Activated B cell treated with CpG ODN at 0.5 μM for 24 hours (primary cell): Measurements from ENCODE around the gene LENEP. TPM values are rescaled to one million over a fixed set of nuclear protein-coding genes. Genes with fewer than 3 reads are reported as not detected.

Source experiments
- ATAC-seq: fragments of 200-7000 bp; cut with Tn5 transposase; one replicate; pipeline ENCODE4 v1.10.0; 2021; ENCODE audit warnings: low read depth, mild to moderate bottlenecking, moderate library complexity
- CTCF ChIA-PET: fragments of 350-600 bp; sonication (Branson Sonifier 250); formaldehyde crosslinking; loops from one replicate; lab custom pipeline; 2021; ENCODE audit warnings: antibody characterized with exemption; lab: Charles Lee
- POLR2A ChIA-PET: fragments of 350-600 bp; sonication (Branson Sonifier 250); formaldehyde crosslinking; loops from one replicate; lab custom pipeline; 2021; ENCODE audit warnings: antibody characterized with exemption; lab: Charles Lee
- DNase-seq: peaks from one replicate; pipeline ENCODE4 v3.0.0; 2022
- H3K27ac Mint-ChIP-seq: one replicate; pipeline ENCODE4 v1.8.0; 2020; ENCODE audit warnings: mixed read lengths
- H3K27me3 Mint-ChIP-seq: one replicate; pipeline ENCODE4 v1.8.0; 2021; ENCODE audit warnings: mixed read lengths
- H3K36me3 Mint-ChIP-seq: one replicate; pipeline ENCODE4 v1.8.0; 2021; ENCODE audit warnings: low read depth, mixed read lengths
- H3K4me1 Mint-ChIP-seq: one replicate; pipeline ENCODE4 v1.8.0; 2021; ENCODE audit warnings: mixed read lengths
- H3K4me3 Mint-ChIP-seq: one replicate; pipeline ENCODE4 v1.8.0; 2020; ENCODE audit warnings: mild to moderate bottlenecking, mixed read lengths
- H3K9me3 Mint-ChIP-seq: one replicate; pipeline ENCODE4 v1.8.0; 2020; ENCODE audit warnings: mixed read lengths
- intact Hi-C: fragments of 100-400 bp; cut with micrococcal nuclease; formaldehyde crosslinking; loops from one replicate; pipeline ENCODE4 v1.15.1; 2024
- total RNA-seq: library from RNA; stranded (reverse); gene quantifications from 2 replicates; pipeline ENCODE4 v1.2.3, GENCODE V29; 2022
- TF ChIP-seq, protein P1 (sequence below): fragments of 200-600 bp; IDR thresholded peaks from one replicate; pipeline ENCODE4 v1.8.0; 2022; ENCODE audit warnings: antibody characterized with exemption, mild to moderate bottlenecking

Gene LENEP
- total RNA-seq, 1 donor from 2014 or later, result 1.8 TPM

GRCh38 chr1:155030243-155030795 is 36.9 kb downstream of the LENEP start:
- Mint-ChIP-seq H3K4me3 (no peak overlapping the region), H3K27ac (no peak overlapping the region), H3K27me3 (no peaks in the 10 kb centered on the region), H3K4me1 (no peaks in the 10 kb centered on the region), H3K36me3 (no peaks in the 10 kb centered on the region), H3K9me3 (no peaks in the 10 kb centered on the region)
- TF ChIP-seq, protein P1, sequence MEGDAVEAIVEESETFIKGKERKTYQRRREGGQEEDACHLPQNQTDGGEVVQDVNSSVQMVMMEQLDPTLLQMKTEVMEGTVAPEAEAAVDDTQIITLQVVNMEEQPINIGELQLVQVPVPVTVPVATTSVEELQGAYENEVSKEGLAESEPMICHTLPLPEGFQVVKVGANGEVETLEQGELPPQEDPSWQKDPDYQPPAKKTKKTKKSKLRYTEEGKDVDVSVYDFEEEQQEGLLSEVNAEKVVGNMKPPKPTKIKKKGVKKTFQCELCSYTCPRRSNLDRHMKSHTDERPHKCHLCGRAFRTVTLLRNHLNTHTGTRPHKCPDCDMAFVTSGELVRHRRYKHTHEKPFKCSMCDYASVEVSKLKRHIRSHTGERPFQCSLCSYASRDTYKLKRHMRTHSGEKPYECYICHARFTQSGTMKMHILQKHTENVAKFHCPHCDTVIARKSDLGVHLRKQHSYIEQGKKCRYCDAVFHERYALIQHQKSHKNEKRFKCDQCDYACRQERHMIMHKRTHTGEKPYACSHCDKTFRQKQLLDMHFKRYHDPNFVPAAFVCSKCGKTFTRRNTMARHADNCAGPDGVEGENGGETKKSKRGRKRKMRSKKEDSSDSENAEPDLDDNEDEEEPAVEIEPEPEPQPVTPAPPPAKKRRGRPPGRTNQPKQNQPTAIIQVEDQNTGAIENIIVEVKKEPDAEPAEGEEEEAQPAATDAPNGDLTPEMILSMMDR, result no peak
- ATAC-seq (no peak), DNase-seq (no peak)
- POLR2A ChIA-PET, result no interaction called here
- CTCF ChIA-PET, result no interaction called here
- intact Hi-C loops, result no loop called here

DNA sequence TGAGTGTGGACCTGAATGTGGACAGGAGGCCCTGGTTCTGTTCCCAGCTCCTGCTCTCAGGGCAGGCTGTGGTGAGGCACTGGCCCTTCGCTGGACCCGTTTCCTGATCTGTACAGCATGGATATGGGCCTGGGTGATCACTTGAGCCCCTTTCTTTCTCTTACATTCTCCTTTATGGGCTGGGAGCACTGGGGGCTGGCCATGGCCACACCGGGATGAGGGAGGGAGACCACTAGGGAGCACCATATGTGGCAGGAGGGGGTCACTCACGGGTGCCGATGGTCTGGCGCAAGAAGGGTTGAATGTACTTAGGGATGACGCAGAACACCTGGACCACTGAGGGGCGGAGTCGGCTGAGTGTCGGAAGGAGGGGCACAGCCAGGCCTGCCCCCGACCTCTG is 37.5 kb downstream of the LENEP start:
- no peaks in the 10 kb centered on the region for H3K27me3 Mint-ChIP-seq
- H3K36me3 Mint-ChIP-seq, result no peaks in the 10 kb centered on the region
- ChIA-PET CTCF (no interaction called here), POLR2A (interaction anchor here (0.6 kb wide), 1 partner anchor 160 kb away, joined by 4 read pairs; no protein-coding TSS in a partner anchor)
- intact Hi-C loops, result no loop called here
- H3K27ac Mint-ChIP-seq, result no peak overlapping the region
- ATAC-seq (no peak), DNase-seq (no peak)
- H3K4me1 Mint-ChIP-seq, result no peaks in the 10 kb centered on the region
- TF ChIP-seq, protein P1, result no peak
- H3K4me3 Mint-ChIP-seq, result no peak overlapping the region
- H3K9me3 Mint-ChIP-seq, result no peaks in the 10 kb centered on the region

DNA sequence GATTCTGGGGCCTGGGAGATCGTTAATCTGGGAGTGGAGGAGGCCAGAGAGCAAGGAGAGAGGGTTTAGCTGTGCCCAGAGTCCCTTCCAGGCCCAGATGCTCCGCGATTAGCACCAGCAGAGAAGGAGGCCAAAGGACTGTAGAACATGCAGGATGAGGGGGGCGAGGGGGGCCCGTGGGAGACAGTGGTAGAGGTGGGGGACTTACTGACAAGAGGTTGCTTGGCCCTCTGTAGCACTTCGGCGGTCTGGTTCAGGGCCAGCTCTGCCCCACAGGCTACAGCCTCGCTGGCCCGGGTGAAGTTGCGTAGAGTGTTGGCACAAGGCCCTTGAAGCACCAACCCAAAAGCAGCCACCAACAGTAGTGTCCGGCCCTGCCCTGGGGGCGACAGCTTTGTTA is 39.5 kb downstream of the LENEP start:
- DNase-seq (no peak), ATAC-seq (no peak)
- POLR2A ChIA-PET, result no interaction called here
- Mint-ChIP-seq H3K4me1 (no peaks in the 10 kb centered on the region), H3K27ac (no peak overlapping the region), H3K27me3 (peaks cover under 1% of the 10 kb centered on the region), H3K36me3 (no peaks in the 10 kb centered on the region), H3K9me3 (no peaks in the 10 kb centered on the region), H3K4me3 (no peak overlapping the region)
- TF ChIP-seq, protein P1, result no peak
- intact Hi-C loops, result no loop called here
- CTCF ChIA-PET, result no interaction called here

DNA sequence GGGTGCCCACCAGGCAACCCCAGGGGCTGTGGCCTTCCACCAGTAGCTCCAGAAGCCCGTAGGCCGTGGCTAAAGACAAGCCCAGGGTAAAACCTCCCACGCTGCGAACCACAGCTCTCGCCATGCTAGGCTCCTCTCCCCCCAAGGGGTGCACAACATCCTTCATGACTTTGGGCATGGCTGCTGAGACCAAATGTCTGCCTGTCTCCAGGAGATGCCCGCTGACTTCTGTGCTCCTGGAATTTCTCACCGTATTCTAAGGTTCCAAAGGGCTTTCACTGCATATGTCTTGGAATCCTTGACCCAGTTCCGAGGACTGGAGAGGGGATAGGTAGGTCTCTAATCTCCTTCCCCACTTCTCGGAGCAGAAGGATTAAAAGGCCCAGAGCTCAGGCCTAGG is 40.1 kb downstream of the LENEP start, which contains the start of the genes DCST1 and DCST2:
Gene DCST1 (plus strand): TSS at position 301 of the 400 bp plus-strand sequence. CDS start 213 bp downstream, outside the sequence.
Gene DCST2 (minus strand): TSS at position 258 of the 400 bp plus-strand sequence. CDS start 80 bp downstream, at position 178.
- Mint-ChIP-seq H3K27ac (no peak within 1 kb of the TSS), H3K27me3 (peaks cover 4% of the 10 kb centered on the region), H3K4me1 (no peaks in the 10 kb centered on the region), H3K4me3 (no peak within 1 kb of the TSS), H3K9me3 (no peaks in the 10 kb centered on the region), H3K36me3 (no peaks in the 10 kb centered on the region)
- TF ChIP-seq, protein P1, result no peak
- ChIA-PET POLR2A (no interaction called here), CTCF (no interaction called here)
- DNase-seq (no peak), ATAC-seq (no peak)
- intact Hi-C loops, result no loop called here

DNA sequence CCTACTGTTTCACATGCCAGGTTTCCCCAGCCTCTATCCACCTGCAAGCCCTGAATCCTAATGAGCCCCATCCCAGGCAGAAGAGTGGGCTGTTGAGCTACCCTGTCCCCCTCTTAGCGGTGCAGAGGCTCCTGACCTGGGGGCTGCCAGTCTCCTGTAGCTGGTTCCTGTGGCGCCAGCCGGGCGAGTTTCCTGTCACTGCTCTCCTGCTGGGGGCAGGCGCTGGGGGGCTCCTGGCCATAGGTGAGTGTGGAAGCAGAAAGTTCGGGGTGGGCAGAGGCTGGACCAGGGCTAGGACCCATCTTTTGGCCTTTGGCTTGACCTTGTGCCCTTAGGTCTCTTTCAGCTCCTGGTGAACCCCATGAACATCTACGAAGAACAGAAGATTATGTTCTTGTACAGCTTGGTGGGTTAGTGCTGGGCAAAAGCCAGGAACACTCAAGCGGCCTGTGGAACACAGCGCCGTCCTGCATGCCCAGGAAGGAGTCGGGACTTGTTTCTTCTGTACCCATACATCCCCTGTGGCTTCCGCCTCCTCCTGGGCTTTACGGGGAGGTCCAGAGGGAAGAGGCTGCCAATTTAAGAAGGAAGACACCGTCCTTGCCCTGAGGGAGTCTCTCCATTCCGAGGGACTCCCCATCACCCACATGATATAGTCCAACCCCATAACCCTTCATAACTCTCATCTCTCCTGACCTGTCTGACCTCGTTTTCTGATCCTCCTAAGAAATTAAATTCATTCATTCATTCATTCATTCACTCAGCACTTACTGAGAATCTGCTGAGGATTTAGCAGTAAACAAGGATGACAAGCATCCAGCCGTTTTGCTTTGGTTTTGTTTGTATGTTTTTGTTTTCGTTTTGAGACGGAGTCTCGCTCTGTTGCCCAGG is 41.2 kb downstream of the LENEP start:
- Mint-ChIP-seq H3K9me3 (no peaks in the 10 kb centered on the region), H3K36me3 (no peaks in the 10 kb centered on the region), H3K27me3 (peaks cover 8% of the 10 kb centered on the region), H3K4me3 (no peak overlapping the region), H3K27ac (no peak overlapping the region), H3K4me1 (no peaks in the 10 kb centered on the region)
- ATAC-seq (no peak), DNase-seq (no peak)
- intact Hi-C loops, result no loop called here
- TF ChIP-seq, protein P1, result no peak
- ChIA-PET POLR2A (no interaction called here), CTCF (no interaction called here)
